NCI-H1436 treated with DMSO at 0.1 percent for 48 hours (cell line): ENCODE results near the gene FBXL7.

Experiments
- DNase-seq: peaks from one replicate; lab custom pipeline; 2025; lab: John Stamatoyannopoulos, UW

FBXL7 gene

DNA sequence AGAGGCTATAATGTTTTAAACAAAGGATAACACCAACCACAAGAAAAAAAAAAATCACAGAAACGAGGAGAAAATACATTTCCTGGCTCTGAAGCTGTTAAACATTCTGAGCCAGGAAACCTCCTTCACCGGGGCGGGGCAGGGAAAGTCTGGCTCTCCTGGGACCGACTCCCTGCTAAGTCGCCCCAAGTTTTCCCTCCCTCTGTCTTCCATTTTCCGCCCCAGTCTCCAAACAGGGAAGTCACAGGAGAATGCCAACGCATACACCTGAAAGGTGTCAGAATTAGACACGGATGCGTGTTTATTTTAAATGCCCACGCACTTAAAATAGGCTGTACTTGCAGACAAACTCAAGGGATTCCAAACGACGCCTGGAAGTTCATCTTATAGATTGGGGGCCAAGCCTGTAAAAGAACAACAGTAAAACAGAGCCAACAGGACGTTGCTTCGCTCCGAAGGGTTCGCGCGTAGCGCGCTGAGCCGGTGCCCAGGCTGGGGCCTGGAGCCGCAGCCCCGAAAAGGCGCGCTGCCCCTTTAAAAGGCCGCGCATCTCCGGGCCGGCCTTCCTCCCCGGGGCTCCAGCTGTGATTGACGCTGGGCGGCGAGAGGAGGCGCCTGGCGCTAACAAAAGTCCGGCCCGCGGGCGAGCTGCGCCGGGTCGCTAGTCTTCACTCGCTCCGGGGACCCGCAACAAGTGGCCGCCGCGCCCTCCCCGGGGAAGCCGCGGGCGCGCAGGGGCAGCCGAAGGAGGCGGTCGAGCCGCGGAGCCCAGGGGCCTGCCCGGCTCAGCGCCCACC lies at the start of gene FBXL7:
Gene FBXL7 (plus strand): TSS at position 653 of the 797 bp plus-strand sequence.
- DNase-seq = no peak

DNA sequence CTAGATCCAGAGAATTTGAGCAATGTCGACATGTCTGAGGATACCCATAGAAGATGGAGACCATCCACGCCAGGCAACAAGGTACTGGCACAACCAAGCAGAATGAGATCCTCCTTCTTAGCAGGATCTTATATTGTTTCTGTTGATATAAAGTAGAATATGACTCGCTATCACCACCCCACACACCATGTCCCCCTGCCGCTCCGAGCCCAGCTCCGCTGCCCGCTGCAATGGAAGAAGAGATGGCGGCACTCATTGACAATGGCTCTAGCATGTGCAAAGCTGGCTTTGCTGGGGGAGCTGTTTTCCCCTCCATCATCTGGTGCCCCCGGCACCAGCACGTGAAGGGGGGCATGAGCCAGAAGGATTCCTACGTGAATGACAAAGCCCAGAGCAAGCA lies 49.5 kb upstream of the FBXL7 start:
- DNase-seq = no peak

DNA sequence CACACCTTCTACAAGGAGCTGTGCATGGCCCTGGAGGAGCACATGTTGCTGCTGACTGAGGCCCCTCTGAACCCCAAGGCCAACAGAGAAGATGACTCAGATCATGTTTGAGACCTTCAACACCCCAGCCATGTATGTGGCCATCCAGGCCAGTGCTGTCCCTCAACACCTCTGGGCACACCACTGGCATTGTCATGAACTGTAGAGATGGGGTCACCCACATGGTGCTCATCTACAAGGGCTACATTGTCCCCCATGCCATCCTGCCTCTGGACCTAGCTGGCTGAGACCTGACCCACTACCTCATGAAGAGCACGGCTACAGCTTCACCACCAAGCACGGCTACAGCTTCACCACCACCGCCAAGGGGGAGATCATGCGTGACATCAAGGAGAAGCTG lies 49.0 kb upstream of the FBXL7 start:
- no peak for DNase-seq

DNA sequence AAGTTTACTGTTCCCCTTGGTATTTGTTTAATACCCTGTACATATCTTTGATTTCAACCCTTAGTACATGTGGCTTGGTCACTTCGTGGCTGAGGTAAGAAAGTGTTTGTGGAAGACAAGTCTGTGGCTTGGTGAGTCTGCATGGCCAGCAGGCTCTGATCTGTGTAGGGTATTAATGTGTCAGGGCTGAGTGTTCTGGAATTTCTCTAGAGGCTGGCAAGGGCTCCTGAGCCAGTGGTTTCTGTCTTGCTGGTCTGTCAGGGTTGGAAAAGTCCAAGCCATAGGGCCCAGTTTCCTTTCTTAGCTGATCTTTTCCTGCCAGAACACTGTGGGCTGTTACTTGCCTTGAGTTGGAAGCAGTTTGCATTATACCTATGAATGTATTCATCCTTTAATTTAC lies 48.0 kb upstream of the FBXL7 start:
- no peak for DNase-seq

DNA sequence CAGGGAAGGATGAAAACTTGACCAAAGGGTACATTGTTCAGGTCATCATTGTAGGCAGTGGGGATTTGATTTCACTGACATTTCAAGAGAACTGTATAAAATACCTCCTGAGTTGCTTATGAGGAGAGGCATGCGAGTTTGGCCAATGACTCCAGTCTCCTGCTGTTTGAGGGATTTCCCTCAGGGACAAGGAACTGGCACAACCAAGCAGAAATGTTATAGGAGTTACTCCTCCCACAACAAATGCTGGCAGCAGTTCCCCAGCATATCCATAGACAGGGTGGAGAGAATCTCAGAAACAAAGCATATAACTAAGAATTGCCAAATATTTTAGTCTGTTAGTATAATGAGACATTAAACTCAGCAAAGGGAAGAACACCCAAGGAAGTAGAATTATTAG lies 47.2 kb upstream of the FBXL7 start:
- DNase-seq = no peak

DNA sequence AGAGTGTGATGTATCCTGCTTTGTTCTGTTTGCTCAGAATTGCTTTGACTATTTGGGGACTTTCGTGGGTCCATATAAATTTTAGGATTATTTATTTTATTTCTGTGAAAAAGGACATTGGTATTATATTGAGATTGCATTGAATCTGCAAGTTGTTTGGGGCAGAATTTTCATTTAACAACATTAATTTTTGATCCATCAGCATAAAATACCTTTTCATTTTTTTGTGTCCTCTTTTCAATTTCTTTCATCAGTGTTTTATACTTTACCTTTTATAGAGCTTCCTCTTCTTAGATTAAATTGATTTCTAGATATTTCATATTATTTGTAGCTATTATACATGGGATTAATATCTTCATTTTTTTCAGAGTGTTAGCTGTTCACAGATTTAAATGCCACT lies 40.8 kb upstream of the FBXL7 start:
- no peak for DNase-seq

DNA sequence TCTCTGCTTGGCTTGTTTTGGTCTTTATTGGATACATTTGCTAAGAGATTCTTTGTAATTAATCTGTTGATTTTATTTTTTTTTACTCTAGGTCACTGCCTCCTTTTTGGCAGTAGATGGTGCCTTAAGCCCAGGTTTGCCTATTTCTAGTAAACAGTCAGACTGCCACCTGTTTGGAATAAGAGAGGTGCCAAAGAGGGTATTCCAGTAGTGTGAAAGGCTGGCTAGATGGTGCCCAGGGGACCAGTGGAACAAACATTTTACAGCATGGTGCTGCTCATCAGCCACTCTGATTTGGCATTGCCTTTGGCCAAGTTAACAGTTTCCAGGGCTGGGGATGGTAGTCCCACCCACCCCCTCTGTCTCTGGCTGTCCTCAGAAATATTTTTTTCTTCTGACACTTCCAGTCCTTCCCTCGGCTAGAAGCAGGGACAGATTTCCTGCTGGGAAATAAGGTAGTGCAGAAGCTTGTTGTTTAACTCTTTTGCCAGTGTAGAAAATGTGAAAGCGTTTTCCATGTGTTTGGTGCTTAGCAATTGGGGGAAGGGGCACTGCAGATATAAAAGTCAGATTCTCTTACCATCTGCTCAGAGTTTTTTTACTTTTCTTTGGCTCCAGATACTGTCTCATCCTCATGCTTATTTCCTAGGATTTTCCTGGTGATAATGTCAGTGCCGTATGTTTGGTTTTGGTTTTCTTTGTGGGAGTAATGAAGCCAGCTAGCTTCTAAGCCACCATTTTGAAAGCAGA lies 36.6 kb upstream of the FBXL7 start:
- DNase-seq = no peak

DNA sequence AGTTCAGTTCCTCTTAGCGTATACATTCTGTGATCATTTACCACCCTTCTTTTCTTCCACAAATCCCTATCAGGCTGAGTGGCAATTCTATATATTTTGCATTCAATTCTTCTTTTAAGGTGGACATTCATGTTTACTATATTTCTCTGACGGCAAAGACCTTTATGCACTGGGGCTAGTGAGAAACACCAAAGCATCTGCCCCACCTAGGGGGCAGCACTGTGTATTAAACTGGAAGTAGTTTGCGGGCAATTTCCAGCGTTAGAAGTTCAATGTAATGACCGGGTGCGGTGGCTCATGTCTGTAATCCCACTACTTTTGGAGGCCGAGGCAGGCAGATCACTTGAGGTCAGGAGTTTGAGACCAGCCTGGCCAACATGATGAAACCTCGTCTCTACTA lies 27.9 kb upstream of the FBXL7 start:
- DNase-seq = no peak

DNA sequence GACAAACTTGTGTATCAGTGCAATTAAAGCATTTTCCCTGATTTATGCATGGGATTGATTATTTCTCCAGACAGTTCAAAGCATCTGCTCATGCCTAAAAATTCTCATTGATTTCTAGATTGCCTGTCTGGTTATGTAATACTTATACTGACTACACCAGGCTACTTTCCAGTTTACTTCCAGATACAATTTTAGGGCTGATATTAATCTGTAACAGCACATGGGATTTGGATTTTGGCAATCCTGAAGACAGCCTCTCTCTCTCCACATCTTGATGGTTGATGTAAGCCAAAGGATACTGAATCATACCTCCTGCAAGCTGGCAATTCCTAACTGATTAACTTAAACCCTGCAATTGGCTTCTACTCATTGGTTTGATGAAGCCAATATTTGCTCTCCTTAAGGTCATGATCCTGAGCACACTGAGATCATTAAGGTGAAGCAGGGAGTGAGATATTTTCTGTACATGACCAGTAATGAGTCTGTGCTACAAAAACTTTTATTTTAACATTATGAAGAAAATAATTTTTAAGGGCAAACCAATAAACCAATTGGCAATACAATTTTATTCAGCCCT lies 25.7 kb upstream of the FBXL7 start:
- no peak for DNase-seq

DNA sequence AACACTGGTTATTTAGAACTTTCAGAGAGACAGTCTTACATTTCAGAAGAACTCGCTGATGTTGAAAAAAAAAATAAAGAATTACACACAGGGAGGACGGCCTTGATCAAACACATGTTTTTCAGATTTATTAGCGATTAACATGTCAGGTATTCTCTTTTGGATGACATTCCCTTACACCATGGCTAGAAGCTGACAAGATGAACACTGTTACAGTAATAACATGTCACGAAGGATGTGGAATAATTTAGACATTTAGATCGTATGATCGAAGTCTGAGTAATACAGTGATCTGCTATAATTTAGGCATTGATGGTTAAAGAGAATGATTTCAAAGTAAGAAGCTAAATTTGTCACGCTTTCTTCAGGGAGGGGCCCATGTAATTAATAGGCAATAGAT lies 24.6 kb upstream of the FBXL7 start:
- DNase-seq = no peak

DNA sequence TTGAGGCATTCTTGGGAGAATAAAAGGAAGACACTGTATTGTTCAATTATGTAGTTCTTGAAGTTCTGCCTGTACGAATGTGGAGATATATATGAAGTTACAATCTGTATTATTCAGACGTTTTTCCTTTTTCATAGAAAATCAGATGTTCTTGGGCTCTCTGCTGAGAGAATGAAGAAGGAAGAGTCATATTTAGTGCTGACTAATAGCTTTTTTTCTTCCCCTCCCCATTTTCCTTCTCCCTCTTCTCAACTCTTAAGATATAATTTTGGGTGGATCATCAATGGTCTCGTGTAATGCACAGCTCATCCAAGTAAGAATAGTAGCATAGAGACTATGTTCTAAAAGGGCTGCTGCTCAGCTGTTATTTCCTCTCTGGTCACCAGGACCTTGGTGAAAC lies 23.0 kb upstream of the FBXL7 start:
- DNase-seq = no peak

DNA sequence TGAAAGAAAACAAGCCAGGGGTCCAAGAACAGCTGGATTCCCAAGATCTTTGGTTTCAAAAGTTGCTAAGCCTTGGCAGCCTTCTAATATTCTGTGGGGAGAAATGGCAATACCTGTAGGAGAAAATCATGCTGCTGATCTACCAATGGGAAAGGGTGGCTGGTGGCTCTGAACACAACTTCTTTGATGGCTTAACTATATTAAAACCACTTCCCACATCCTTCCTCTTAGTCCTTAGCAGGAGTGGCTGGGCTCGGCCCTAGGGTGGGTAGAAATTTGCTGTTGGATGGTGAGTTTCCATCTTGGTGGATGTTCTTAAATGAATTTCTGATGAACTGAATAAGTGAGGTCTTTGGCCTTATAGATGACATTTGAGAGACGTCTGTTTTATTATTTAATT lies 19.5 kb upstream of the FBXL7 start:
- DNase-seq = no peak

DNA sequence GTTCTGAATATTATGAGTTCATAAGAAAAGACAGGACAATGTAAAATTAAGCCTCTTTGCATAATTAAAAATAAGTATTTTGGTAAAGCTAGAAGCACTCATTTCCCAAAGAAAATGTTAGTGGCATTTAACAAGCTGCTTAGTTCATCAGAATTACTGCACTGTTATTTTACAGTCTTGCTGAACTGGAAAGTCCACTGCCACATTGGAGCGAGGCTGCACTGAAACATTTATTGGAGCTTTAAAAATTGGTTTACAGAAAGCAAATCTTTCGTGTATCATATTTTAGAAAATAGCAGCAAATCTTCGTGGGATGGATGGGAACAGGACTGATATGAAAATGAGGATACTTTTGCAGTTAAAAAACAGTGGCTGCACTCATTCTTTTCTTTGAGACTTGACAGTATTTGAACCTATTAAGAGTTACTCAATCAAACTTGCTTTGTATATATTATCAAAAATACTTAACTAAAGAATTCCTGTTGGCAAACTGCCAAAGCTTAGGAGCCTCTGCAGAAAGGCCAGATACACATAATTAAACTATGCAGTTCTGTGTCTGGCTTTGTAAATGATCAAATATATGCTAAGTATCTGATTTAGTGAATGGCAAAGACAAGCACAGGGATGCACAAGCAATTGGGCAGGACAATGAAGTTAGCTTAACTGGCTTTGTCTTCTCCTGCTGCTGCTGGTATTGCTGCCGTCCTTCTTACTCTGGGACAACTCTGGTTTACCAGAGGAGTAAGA lies 16.5 kb upstream of the FBXL7 start:
- DNase-seq = no peak

DNA sequence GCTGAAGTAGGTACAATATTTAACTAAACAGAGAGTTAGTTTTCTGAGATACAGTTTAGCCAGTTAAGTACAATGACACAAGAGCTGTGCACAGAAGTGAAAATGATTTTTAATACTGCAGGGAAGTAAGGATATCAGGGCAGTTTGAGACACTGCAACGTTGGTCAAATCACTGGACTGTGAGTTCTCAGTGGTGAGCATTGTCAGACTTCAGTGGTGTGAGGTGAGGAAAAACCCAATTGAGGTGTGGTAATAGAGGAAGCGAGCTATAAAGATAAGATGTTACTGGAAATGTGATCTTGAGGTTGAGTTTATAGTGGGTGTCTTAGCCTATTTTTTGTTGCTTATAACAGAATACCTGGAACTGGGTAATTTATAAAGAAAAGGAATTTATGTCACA lies 12.8 kb upstream of the FBXL7 start:
- no peak for DNase-seq

DNA sequence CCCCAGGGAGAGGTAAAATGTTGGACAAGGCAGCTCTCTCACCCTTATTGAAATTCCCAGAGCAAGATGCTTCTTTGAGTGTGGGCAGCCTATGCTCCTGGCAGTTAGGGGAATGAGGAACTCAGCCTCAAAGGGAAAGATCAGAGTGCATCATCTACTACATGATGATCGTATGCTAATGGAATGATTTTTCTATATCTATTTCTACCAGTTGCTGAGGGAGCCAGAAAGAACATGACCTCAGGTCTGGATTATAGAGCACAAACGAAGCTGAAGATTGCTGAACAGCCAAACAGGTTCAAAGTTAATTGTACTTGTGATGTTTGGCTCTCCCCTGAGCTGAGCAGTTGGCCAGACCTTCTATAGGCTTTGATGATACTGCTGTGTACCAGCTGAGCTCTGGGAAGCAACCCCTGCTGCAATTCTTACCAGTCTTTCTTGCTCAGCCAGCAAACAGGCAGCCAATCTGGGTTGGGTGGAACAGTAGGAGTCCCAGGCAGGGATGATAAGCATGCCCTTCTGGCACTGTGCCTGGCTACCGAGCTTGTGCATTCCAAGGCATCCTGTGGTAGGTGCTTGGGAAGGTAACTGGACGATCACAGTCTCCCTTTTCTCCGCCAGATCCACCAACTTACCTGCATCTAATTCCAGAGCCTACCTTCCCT lies 10.3 kb upstream of the FBXL7 start:
- no peak for DNase-seq

DNA sequence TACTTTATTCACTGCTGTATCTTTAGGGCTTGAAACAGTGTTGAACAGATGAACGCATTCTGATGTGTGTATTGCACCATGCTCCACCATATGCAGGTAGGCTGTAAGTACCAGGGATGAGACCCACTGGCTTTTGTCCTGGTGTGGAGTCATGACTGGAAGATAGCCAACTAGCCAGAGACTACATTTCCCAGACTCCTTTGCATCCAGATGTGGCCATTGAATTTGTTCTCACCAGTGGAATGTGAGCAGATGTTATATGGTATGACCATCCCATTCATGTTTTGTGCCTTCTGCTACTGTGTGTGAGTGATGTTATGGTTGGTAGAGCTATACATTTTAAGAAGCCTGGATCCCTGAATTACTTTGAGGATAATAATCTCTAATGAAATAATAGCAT lies 7.4 kb upstream of the FBXL7 start:
- no peak for DNase-seq

DNA sequence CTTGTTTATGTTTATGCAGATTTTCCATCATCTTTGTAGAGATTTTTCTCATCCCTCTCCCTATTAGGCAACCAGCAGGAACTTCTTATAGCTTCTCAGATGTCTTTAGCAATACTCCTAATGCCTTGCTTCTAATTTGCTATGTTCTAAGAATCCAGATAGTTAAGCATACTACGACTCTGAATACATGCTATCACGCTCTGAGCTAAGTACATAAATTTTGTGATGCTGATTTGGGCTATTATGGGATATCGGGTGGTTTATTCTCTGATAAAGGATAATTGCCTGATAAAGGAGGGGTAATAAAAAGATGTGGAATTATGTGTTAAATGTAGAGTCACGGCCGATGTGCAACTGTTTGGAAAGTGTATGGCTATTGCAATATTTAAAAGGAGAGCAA lies 6.5 kb upstream of the FBXL7 start:
- no peak for DNase-seq

DNA sequence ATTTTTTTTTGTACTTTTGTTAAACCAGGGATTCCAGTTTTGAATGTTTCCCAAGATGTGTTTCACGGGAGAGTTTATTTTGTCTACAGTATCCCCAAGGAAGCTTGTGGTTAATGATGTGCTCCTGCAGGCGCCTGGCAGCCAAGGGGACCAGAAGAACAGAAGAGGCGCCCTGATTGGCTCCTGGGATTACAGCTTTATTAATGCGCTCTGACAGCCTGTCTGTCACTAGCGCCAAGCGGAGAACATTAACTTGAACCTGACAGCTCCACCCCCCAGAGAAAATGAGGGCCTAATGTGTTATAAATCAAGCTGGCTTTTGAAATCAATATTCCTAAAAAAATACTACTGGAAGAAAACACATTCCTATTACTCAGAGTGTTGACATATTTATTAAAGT lies 5.0 kb upstream of the FBXL7 start:
- DNase-seq = no peak

DNA sequence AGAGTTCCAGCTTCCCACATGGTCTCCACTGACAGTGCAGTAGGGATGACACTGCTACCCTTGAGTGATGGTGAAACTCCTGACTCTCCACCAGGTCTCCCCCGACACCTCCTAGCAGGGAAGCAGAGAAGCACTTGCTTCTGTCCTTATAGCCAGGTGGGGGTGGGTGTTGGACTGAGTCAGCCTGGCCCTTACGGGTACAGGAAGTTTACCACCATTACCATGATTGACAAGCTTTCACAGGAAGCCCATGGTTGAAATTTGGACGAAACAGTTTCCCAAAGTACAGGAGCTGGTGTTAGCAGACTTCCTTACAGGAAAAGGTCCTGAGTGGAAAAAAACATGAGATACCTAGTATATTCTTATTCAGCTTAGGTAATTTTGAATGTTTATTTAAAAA lies 3.1 kb upstream of the FBXL7 start:
- no peak for DNase-seq

DNA sequence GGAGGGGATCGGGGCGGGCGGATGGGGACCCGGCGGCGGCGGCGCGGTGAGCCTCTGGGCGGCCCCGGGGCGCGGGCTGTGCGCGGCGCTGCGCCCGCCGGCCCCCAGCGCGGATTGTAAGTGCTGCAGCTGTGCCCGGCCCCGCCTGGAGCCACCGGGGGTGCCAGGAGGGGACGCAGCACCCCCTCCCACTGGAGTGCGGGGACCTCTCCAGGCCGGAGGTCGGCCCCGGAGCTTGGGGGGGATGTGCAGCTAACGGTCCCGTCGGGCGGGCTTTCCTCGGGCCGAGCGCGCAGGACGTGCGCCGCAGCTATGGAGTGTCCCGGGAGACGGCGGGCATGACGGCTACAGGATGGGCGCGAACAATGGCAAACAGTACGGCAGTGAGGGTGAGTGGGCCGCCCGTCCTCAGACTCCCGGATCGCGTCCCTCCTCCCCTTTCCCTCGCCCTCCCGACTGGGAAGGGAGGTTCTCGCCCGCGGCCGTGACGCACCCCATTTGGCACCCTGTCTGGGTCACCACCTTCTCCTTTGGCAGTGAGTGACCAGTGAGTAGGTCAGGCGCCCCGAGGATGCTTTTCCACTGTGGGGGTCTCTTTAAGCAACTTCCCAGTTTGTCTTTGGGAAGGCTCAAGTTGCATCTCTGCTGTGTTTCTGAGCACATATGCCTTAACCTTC lies 483 bp downstream of the FBXL7 start:
- no peak for DNase-seq

DNA sequence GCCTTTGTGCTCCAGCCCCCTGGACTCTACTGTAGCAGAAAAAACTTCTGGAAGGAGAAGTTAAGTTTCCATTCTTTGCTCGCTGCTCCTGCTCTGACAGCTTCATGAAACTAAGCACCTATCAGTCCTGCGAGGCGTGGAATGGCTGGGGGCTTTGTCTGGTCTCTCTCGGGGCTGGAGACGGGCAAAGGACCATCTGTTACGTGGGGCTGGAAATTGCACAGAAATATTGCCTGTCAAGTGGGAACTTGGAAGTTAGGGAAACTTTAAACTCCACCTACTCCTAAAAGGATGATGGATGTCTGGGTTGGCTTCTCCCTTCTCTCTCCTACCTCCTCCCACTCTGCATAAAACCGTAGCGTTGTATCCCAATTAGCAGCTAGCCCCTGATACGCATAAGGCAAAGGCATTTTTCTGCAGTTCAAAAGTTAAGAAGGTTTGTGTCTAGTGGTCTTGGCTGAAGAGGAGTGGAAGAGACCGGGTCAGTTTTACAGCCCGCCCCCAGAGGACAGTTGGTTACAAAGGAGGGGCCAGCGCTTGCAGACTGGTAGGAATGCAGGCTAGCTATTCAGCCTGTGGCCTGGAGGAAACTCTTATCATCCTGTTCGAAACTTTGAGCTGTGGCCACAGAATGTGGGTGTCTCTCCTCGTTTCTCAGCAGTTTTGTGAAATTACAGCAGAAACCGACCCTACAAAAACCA lies 1.3 kb downstream of the FBXL7 start:
- DNase-seq = no peak
